ENCODE data around the gene CFAP97D2.

GRCh38 chr13:114145256-114145655 lies 33.8 kb upstream of the CFAP97D2 start:
- TF ChIP-seq, protein P1, sequence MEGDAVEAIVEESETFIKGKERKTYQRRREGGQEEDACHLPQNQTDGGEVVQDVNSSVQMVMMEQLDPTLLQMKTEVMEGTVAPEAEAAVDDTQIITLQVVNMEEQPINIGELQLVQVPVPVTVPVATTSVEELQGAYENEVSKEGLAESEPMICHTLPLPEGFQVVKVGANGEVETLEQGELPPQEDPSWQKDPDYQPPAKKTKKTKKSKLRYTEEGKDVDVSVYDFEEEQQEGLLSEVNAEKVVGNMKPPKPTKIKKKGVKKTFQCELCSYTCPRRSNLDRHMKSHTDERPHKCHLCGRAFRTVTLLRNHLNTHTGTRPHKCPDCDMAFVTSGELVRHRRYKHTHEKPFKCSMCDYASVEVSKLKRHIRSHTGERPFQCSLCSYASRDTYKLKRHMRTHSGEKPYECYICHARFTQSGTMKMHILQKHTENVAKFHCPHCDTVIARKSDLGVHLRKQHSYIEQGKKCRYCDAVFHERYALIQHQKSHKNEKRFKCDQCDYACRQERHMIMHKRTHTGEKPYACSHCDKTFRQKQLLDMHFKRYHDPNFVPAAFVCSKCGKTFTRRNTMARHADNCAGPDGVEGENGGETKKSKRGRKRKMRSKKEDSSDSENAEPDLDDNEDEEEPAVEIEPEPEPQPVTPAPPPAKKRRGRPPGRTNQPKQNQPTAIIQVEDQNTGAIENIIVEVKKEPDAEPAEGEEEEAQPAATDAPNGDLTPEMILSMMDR (IDR thresholded peaks at IDR 0.05): no peak
- no peak for TF ChIP-seq POLR2A (IDR thresholded peaks at IDR 0.05; ENCODE audit: low read depth)
